AG04450 (cell line): ENCODE data around the gene OR2F1. TPM values are rescaled to one million over a fixed set of nuclear protein-coding genes. Genes with fewer than 3 reads are reported as not detected.

Experiments
- CTCF ChIA-PET: fragments of 300-600, 350-600 bp; formaldehyde crosslinking; extraction: SDS; loops from one replicate; lab custom pipeline; 2022; ENCODE audit warnings: antibody characterized with exemption, inconsistent platforms; lab: Charles Lee
- POLR2A ChIA-PET: fragments of 350-600 bp; formaldehyde crosslinking; extraction: SDS; loops from one replicate; lab custom pipeline; 2021; ENCODE audit warnings: antibody characterized with exemption, inconsistent platforms; lab: Yijun Ruan, JAX
- DNase-seq: peaks from one replicate; pipeline ENCODE4 v3.0.0-alpha.2; 2011; ENCODE audit warnings: low read depth, low spot score
- H3K27ac ChIP-seq: one replicate; pipeline ENCODE4 v1.5.1; 2012; ENCODE audit warnings: low read depth, low read length, control low read depth
- H3K27me3 ChIP-seq: one replicate; pipeline ENCODE4 v1.6.0; 2012; ENCODE audit warnings: low read length; ENCODE audit not compliant: control insufficient read depth, insufficient read depth
- H3K4me3 ChIP-seq: 2 replicates; pipeline ENCODE4 v1.5.1; 2011; ENCODE audit warnings: mild to moderate bottlenecking, low read depth, low read length, control low read depth
- H3K9me3 ChIP-seq: 2 replicates; pipeline ENCODE4 v1.5.1; 2012; ENCODE audit warnings: low read length; ENCODE audit not compliant: control insufficient read depth, insufficient read depth
- CTCF ChIP-seq: IDR thresholded peaks from 2 replicates; pipeline ENCODE4 v1.5.1; 2011; ENCODE audit warnings: low read depth, low read length, control low read depth, inconsistent platforms
- polyA plus RNA-seq: library from polyadenylated mRNA; depleted of rRNA; stranded (reverse); fragments of >200 nt; gene quantifications from 2 replicates; pipeline ENCODE4 v1.2.3, GENCODE V29; 2011

Gene OR2F1
- polyA plus RNA-seq, 1 experiment, result not detected

- DNase-seq, result no peak
- POLR2A ChIA-PET, result no interaction called here
- CTCF ChIA-PET, result interaction anchor here (1.3 kb wide), 1 partner anchor 23 kb away, joined by 4 read pairs; the partner anchor contains the start of gene TCAF1
- no peak for TF ChIP-seq CTCF
- Histone ChIP-seq H3K4me3 (no peak overlapping the region), H3K27ac (no peak overlapping the region), H3K27me3 (no peaks in the 10 kb centered on the region), H3K9me3 (no peaks in the 10 kb centered on the region)
These were observed 29.8 kb upstream of the OR2F1 start for GRCh38 chr7:143924851-143925250.

GRCh38 chr7:143929224-143929920 is 25.3 kb upstream of the OR2F1 start:
- no peaks in the 10 kb centered on the region for H3K27me3 ChIP-seq
- no peaks in the 10 kb centered on the region for H3K9me3 ChIP-seq
- DNase-seq, result no peak
- TF ChIP-seq CTCF, result no peak
- ChIA-PET CTCF (interaction anchor here (0.6 to 1.3 kb wide), 3 partner anchors 28 to 82 kb away, joined by 3 to 5 read pairs (median 3); partner anchors contain the start of gene TCAF1), POLR2A (no interaction called here)
- no peak overlapping the region for H3K4me3 ChIP-seq
- no peak overlapping the region for H3K27ac ChIP-seq

- TF ChIP-seq CTCF, result no peak
- Histone ChIP-seq H3K27ac (no peak overlapping the region), H3K9me3 (no peaks in the 10 kb centered on the region), H3K4me3 (no peak overlapping the region), H3K27me3 (no peaks in the 10 kb centered on the region)
- POLR2A ChIA-PET, result no interaction called here
- no peak for DNase-seq
- CTCF ChIA-PET, result no interaction called here
These were observed 22.9 kb upstream of the OR2F1 start for GRCh38 chr7:143931739-143932138.

GRCh38 chr7:143934526-143935325 is 19.9 kb upstream of the OR2F1 start, which contains the start of gene OR2F2:
Gene OR2F2, plus strand, starts transcription at chr7:143935233. Its CDS starts 0 bp downstream, at chr7:143935233.
- Histone ChIP-seq H3K27me3 (no peaks in the 10 kb centered on the region), H3K4me3 (no peak within 1 kb of the TSS), H3K27ac (peak within 1 kb of the TSS; percentile 73), H3K9me3 (no peaks in the 10 kb centered on the region)
- POLR2A ChIA-PET, result interaction anchor here (1.9 kb wide), 1 partner anchor 33 kb away, joined by 13 read pairs; the partner anchor contains the start of gene TCAF1
- CTCF ChIA-PET, result interaction anchor here (1.0 kb wide), 1 partner anchor 77 kb away, joined by 3 read pairs; no protein-coding TSS in a partner anchor
- DNase-seq, result peak; percentile 38
- no peak for TF ChIP-seq CTCF
